Eye (tissue), 1 donor: ENCODE measurements around the gene YIF1A.

Source experiments
- DNase-seq: peaks from one replicate; pipeline ENCODE4 v3.0.0-alpha.2; 2015

YIF1A gene

GRCh38 chr11:66288671-66289547, at the start of gene YIF1A:
YIF1A (minus strand) TSS chr11:66289143; CDS start chr11:66288985, 158 bp downstream.
- DNase-seq = peak; percentile 99

GRCh38 chr11:66337103-66337899, 48.4 kb upstream of the YIF1A start:
- DNase-seq = peak; percentile 38

GRCh38 chr11:66336234-66337102, 47.5 kb upstream of the YIF1A start, which contains the start of gene RIN1:
RIN1 (minus strand) TSS chr11:66336434; CDS start chr11:66336402, 32 bp downstream.
- DNase-seq = peak; percentile 72

- peak; percentile 56 for DNase-seq
Measured at GRCh38 chr11:66335531-66336233, 46.7 kb upstream of the YIF1A start.

GRCh38 chr11:66334605-66335442, 45.9 kb upstream of the YIF1A start:
- DNase-seq = no peak

GRCh38 chr11:66333896-66334604, 45.1 kb upstream of the YIF1A start:
- no peak for DNase-seq

GRCh38 chr11:66333220-66333877, 44.4 kb upstream of the YIF1A start:
- no peak for DNase-seq

- DNase-seq = no peak
Measured at GRCh38 chr11:66332371-66333219, 43.7 kb upstream of the YIF1A start.

GRCh38 chr11:66331542-66332370, 42.8 kb upstream of the YIF1A start:
- DNase-seq = no peak

GRCh38 chr11:66330931-66331330, 42.0 kb upstream of the YIF1A start:
- DNase-seq = no peak

GRCh38 chr11:66329165-66329673, 40.3 kb upstream of the YIF1A start:
- no peak for DNase-seq

GRCh38 chr11:66328302-66329144, 39.6 kb upstream of the YIF1A start:
- peak; percentile 94 for DNase-seq

- no peak for DNase-seq
Measured at GRCh38 chr11:66328031-66328301, 39.0 kb upstream of the YIF1A start.

- DNase-seq = peak; percentile 40
Measured at GRCh38 chr11:66327171-66328030, 38.5 kb upstream of the YIF1A start.

- peak; percentile 62 for DNase-seq
Measured at GRCh38 chr11:66326261-66327111, 37.5 kb upstream of the YIF1A start.
